Measurements from ENCODE around the gene CHCHD6. TPM values are rescaled to one million over a fixed set of nuclear protein-coding genes. Genes with fewer than 3 reads are reported as not detected.

Gene CHCHD6
- total RNA-seq, 1 experiment from 2014 or later, result 33.0 TPM

DNA sequence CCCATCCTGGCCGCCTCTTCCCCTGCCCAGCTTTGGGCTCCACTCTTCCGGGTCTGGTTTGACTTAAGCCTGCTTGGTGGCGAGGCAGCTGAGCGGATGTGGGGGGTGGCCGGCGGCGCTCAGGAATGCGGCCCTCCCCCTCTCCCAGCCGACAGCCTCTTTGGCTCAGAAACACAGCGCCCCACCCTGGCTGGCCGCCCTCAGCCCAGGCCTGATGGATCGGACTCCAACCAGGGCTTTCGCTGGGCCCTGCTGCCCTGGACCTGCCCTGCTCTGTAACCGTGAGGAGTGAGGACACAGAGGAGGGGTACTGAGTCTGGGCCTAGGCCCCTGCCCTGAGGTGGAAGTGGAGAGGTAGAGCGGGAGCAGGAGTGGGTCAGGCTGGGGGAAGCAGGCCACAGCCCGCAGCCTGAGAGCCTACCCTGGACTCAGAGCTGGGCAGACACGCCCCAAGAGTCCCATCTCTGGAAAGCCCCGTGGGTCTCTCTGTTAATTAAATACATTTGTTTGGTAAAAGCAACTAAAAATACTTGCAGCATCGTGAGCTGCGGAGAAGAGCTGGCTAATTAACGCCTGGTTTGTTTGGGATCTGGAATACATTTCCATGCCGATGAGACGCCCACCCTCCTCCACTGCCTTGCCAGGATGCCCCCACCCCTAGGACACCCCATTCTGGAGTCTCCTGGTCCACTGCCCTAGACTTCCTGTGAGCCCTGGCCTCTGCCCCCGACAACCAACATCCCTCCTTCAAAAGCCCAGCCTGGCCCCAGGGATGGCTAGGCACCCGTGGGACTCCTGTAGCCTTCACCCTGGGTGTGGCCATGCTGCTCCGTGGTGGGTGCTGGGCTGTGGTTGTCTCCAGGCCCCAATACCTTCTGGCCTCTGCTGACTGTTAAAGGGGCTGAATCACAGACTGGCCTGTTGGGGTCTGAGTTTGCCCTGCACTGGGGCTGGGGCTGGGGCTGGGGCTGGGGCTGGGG is 298.4 kb downstream of the CHCHD6 start:
- no peak overlapping the region for H3K4me3 ChIP-seq (ENCODE audit: low read length)
- H3K36me3 ChIP-seq (ENCODE audit: low read depth, low read length), result no peaks in the 10 kb centered on the region
- DNase-seq, result no peak
- H4K20me1 ChIP-seq (ENCODE audit: low read length), result no peaks in the 10 kb centered on the region
- intact Hi-C loops (cut with micrococcal nuclease), result no loop called here
- no peaks in the 10 kb centered on the region for H3K9me3 ChIP-seq (ENCODE audit: low read length)
- ChIA-PET POLR2A (ENCODE audit: unreplicated experiment) (no interaction called here), CTCF (interaction anchor here (0.6 kb wide), 1 partner anchor 399 kb away, joined by 3 read pairs; no protein-coding TSS in a partner anchor)
- no peak for ATAC-seq
- H3K27me3 ChIP-seq (ENCODE audit: low read length), result no peaks in the 10 kb centered on the region
- no TSS peak for BruUV-seq (replicated peaks)
- no peak overlapping the region for H3K27ac ChIP-seq (ENCODE audit: low read length)
- peaks cover 18% of the 10 kb centered on the region for H3K4me1 ChIP-seq (ENCODE audit: insufficient read depth, low read length)
- TF ChIP-seq, protein P1, sequence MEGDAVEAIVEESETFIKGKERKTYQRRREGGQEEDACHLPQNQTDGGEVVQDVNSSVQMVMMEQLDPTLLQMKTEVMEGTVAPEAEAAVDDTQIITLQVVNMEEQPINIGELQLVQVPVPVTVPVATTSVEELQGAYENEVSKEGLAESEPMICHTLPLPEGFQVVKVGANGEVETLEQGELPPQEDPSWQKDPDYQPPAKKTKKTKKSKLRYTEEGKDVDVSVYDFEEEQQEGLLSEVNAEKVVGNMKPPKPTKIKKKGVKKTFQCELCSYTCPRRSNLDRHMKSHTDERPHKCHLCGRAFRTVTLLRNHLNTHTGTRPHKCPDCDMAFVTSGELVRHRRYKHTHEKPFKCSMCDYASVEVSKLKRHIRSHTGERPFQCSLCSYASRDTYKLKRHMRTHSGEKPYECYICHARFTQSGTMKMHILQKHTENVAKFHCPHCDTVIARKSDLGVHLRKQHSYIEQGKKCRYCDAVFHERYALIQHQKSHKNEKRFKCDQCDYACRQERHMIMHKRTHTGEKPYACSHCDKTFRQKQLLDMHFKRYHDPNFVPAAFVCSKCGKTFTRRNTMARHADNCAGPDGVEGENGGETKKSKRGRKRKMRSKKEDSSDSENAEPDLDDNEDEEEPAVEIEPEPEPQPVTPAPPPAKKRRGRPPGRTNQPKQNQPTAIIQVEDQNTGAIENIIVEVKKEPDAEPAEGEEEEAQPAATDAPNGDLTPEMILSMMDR (conservative IDR thresholded peaks at IDR 0.05; ENCODE audit: low read depth, low read length), result no peak
- TF ChIP-seq EZH2phosphoT487 (IDR thresholded peaks at IDR 0.05; ENCODE audit: borderline replicate concordance, low read length), result no peak
- TF ChIP-seq EZH2 (IDR thresholded peaks at IDR 0.05; ENCODE audit: low read length, unreplicated experiment), result no peak
- no peak overlapping the region for H3K9ac ChIP-seq (ENCODE audit: low read length)
- H3K4me2 ChIP-seq (ENCODE audit: low read length), result no peak overlapping the region
- peaks cover 24% of the 10 kb centered on the region for H3K79me2 ChIP-seq (ENCODE audit: low read length)
- no peaks in the 10 kb centered on the region for H3F3A ChIP-seq (ENCODE audit: low read length, unreplicated experiment)
- no peaks in the 10 kb centered on the region for H3K9me2 ChIP-seq (replicated peaks; ENCODE audit: low read length)
- H2AFZ ChIP-seq (ENCODE audit: low read length), result no peak overlapping the region

DNA sequence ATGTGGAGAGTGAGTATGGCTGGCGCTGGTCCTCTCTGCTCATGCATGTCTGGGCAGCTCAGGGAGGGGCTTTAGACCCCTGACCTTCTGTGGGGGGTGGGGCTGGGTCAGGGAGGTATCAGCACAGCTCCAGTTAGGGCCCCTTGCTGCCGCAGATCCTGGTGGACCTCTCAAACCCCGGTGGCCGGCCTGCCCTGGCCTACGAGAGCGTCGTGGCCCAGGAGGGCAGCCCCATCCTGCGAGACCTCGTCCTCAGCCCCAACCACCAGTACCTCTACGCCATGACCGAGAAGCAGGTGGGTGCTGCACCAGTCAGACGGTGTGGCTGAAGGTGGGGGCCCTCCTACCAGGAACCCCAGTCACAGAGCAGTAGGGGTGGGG is 299.1 kb downstream of the CHCHD6 start:
- DNase-seq (no peak), ATAC-seq (no peak)
- Histone ChIP-seq H3K4me2 (ENCODE audit: low read length) (no peak overlapping the region), H4K20me1 (ENCODE audit: low read length) (no peaks in the 10 kb centered on the region), H3K27me3 (ENCODE audit: low read length) (no peaks in the 10 kb centered on the region), H3K36me3 (ENCODE audit: low read depth, low read length) (no peaks in the 10 kb centered on the region), H3K79me2 (ENCODE audit: low read length) (peaks cover 17% of the 10 kb centered on the region; the same call in 1 of the 2 replicates), H3F3A (ENCODE audit: low read length, unreplicated experiment) (no peaks in the 10 kb centered on the region), H2AFZ (ENCODE audit: low read length) (no peak overlapping the region), H3K4me1 (ENCODE audit: insufficient read depth, low read length) (peaks cover 20% of the 10 kb centered on the region), H3K9ac (ENCODE audit: low read length) (no peak overlapping the region), H3K4me3 (ENCODE audit: low read length) (no peak overlapping the region), H3K9me2 (replicated peaks; ENCODE audit: low read length) (no peaks in the 10 kb centered on the region), H3K27ac (ENCODE audit: low read length) (no peak overlapping the region), H3K9me3 (ENCODE audit: low read length) (no peaks in the 10 kb centered on the region)
- ChIA-PET POLR2A (ENCODE audit: unreplicated experiment) (no interaction called here), CTCF (no interaction called here)
- intact Hi-C loops (cut with micrococcal nuclease), result no loop called here
- BruUV-seq (replicated peaks), result no TSS peak
- TF ChIP-seq EZH2 (IDR thresholded peaks at IDR 0.05; ENCODE audit: low read length, unreplicated experiment), result no peak
- TF ChIP-seq, protein P1 (conservative IDR thresholded peaks at IDR 0.05; ENCODE audit: low read depth, low read length), result no peak
- no peak for TF ChIP-seq EZH2phosphoT487 (IDR thresholded peaks at IDR 0.05; ENCODE audit: borderline replicate concordance, low read length)

Measured in PC-3 (cell line).